HepG2 (cell line): ENCODE data around the gene CIB2. TPM values are rescaled to one million over a fixed set of nuclear protein-coding genes. Genes with fewer than 3 reads are reported as not detected.

Experiments used
- HHEX ChIP-seq: IDR thresholded peaks from 2 replicates; pipeline ENCODE4 v1.6.1; 2016; ENCODE audit warnings: control low read depth
- HOXA5 ChIP-seq: sonication (generic); formaldehyde crosslinking; IDR thresholded peaks from 2 replicates; pipeline ENCODE4 v1.4.0; 2020; ENCODE audit warnings: missing genetic modification reagents
- KLF16 ChIP-seq, 2 experiments: sonication (generic) in 1 of 2; formaldehyde crosslinking in 1 of 2; IDR thresholded peaks; 2 replicates each; pipeline versions ENCODE4 v1.6.1 to v1.8.0; 2016 to 2023; ENCODE audit warnings: missing genetic modification reagents in 2 of 2, missing compliant biosample characterization in 1 of 2
- MED13 ChIP-seq: sonication (generic); formaldehyde crosslinking; IDR thresholded peaks from 2 replicates; pipeline ENCODE4 v1.5.0; 2020; ENCODE audit warnings: missing genetic modification reagents
- MIER2 ChIP-seq: IDR thresholded peaks from 2 replicates; pipeline ENCODE4 v1.6.1; 2016; ENCODE audit warnings: missing biosample characterization, missing genetic modification reagents
- MLLT10 ChIP-seq: sonication (generic); formaldehyde crosslinking; IDR thresholded peaks from 2 replicates; pipeline ENCODE4 v1.4.0; 2020; ENCODE audit warnings: missing genetic modification reagents
- NCOA1 ChIP-seq: sonication (generic); formaldehyde crosslinking; IDR thresholded peaks from 2 replicates; pipeline ENCODE4 v1.9.0; 2021; ENCODE audit warnings: missing genetic modification reagents
- PITX1 ChIP-seq: sonication (generic); formaldehyde crosslinking; IDR thresholded peaks from 2 replicates; pipeline ENCODE4 v1.5.1; 2020; ENCODE audit warnings: mild to moderate bottlenecking, missing genetic modification reagents
- RNF2 ChIP-seq: fragments of 450-650 bp; conservative IDR thresholded peaks from 2 replicates; pipeline ENCODE4 v1.6.1; 2016; ENCODE audit warnings: low read depth
- SSRP1 ChIP-seq: IDR thresholded peaks from 2 replicates; pipeline ENCODE4 v1.6.1; 2016; ENCODE audit warnings: control low read depth
- TCF12 ChIP-seq, 2 experiments: fragments of 450-650 bp in 1 of 2; sonication (generic) in 1 of 2; formaldehyde crosslinking in 1 of 2; IDR thresholded peaks; 2 replicates each; pipeline versions ENCODE4 v1.6.1 to v1.8.0; 2017 to 2022; ENCODE audit warnings: antibody characterized with exemption in 1 of 2, mild to moderate bottlenecking in 1 of 2, missing genetic modification reagents in 1 of 2, moderate library complexity in 1 of 2
- ZBTB7A ChIP-seq: sonication (generic); formaldehyde crosslinking; IDR thresholded peaks from 2 replicates; pipeline ENCODE4 v1.8.0; 2022; ENCODE audit warnings: mild to moderate bottlenecking, missing genetic modification reagents
- ZNF121 ChIP-seq: sonication (generic); formaldehyde crosslinking; IDR thresholded peaks from 2 replicates; pipeline ENCODE4 v1.5.0; 2020; ENCODE audit warnings: mild to moderate bottlenecking, missing genetic modification reagents
- ZNF124 ChIP-seq: sonication (generic); formaldehyde crosslinking; IDR thresholded peaks from 2 replicates; pipeline ENCODE4 v1.4.0; 2020; ENCODE audit warnings: missing genetic modification reagents
- ZNF251 ChIP-seq: sonication (generic); formaldehyde crosslinking; IDR thresholded peaks from 2 replicates; pipeline ENCODE4 v1.9.0; 2021; ENCODE audit warnings: mild to moderate bottlenecking, missing genetic modification reagents
- ZNF3 ChIP-seq: IDR thresholded peaks from 2 replicates; pipeline ENCODE4 v1.7.0; 2017; ENCODE audit warnings: inconsistent platforms
- ZNF747 ChIP-seq: sonication (generic); formaldehyde crosslinking; IDR thresholded peaks from 2 replicates; pipeline ENCODE4 v1.8.1; 2023; ENCODE audit warnings: missing genetic modification reagents, mild to moderate bottlenecking, borderline replicate concordance
- ZSCAN31 ChIP-seq: sonication (generic); formaldehyde crosslinking; IDR thresholded peaks from 2 replicates; pipeline ENCODE4 v1.5.0; 2020; ENCODE audit warnings: low read depth, mild to moderate bottlenecking, missing genetic modification reagents
- polyA plus RNA-seq, 8 experiments: library from polyadenylated mRNA; depleted of rRNA in 3 of 8; stranded (reverse) in 7 of 8; unstranded in 1 of 8; fragments of >200 nt; fragmentation: Illumina TruSeq in 4 of 8; extraction: Trizol in 4 of 8; gene quantifications; 2 replicates each; pipeline versions ENCODE4 v1.2.1 to v1.2.3, GENCODE V29; 2011 to 2016; ENCODE audit warnings: low read depth in 4 of 8, missing spikeins in 1 of 8, mixed read lengths in 1 of 8; ENCODE audit not compliant: insufficient read depth in 1 of 8
- total RNA-seq, 5 experiments: library from RNA; depleted of rRNA; stranded (reverse); fragments of >200 nt; fragmentation: Illumina TruSeq; extraction: Trizol; gene quantifications; 2 replicates each; pipeline ENCODE4 v1.2.3, GENCODE V29; 2016; ENCODE audit warnings: low read depth in 1 of 5
- TF ChIP-seq, protein P1 (sequence below): sonication (generic); formaldehyde crosslinking; IDR thresholded peaks from one replicate; pipeline ENCODE4 v1.5.1; 2020; ENCODE audit warnings: mild to moderate bottlenecking, missing genetic modification reagents; ENCODE audit errors: not compliant biosample characterization
- TF ChIP-seq, protein P2 (sequence below): sonication (generic); formaldehyde crosslinking; IDR thresholded peaks from 2 replicates; pipeline ENCODE4 v1.4.0; 2020; ENCODE audit warnings: missing genetic modification reagents

Gene CIB2
- total and polyA plus RNA-seq, 2 of the 13 experiments (the other 11 are each of a cell fraction or from before 2014, with no cell fraction given) = 1.4 to 1.5 TPM

DNA sequence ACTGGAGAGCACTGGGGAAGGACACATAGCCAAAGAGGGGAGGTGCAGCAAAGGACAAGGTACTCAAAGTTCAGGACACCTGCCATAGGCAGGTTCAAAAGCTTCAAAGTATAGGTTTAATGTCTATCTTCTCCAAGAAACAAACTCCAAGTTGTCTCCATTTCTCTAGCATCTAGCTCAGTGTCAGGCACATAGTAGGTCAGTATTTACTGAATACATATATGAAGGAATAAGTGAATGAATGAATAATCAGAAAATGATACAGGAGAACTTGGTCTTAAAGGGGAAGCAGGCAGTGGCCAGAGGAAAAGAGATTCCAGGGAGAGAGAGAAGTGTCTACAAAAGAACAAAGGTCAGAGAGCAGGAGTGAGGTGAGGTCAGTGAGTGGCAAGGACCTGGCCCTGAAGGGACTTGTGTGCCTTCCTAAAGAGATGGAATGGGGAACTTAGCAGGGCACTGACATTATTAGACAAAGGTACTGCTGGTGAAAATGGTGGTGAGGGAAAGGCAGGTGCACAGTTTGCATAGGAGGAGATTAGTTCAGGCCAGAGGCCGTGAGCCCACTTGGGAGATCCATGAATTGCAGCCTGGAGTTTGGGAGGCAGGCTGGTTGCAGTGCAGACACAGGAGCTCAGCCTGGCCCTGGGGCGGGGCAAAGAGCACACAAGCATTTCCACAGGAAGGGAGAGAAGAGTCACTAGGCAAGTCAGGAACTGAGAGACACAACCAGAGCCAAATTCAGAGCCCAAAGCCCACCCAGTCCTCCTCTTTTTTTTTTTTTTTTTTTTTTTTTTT lies 75.1 kb downstream of the CIB2 start (continued):
- TF ChIP-seq, protein P1, sequence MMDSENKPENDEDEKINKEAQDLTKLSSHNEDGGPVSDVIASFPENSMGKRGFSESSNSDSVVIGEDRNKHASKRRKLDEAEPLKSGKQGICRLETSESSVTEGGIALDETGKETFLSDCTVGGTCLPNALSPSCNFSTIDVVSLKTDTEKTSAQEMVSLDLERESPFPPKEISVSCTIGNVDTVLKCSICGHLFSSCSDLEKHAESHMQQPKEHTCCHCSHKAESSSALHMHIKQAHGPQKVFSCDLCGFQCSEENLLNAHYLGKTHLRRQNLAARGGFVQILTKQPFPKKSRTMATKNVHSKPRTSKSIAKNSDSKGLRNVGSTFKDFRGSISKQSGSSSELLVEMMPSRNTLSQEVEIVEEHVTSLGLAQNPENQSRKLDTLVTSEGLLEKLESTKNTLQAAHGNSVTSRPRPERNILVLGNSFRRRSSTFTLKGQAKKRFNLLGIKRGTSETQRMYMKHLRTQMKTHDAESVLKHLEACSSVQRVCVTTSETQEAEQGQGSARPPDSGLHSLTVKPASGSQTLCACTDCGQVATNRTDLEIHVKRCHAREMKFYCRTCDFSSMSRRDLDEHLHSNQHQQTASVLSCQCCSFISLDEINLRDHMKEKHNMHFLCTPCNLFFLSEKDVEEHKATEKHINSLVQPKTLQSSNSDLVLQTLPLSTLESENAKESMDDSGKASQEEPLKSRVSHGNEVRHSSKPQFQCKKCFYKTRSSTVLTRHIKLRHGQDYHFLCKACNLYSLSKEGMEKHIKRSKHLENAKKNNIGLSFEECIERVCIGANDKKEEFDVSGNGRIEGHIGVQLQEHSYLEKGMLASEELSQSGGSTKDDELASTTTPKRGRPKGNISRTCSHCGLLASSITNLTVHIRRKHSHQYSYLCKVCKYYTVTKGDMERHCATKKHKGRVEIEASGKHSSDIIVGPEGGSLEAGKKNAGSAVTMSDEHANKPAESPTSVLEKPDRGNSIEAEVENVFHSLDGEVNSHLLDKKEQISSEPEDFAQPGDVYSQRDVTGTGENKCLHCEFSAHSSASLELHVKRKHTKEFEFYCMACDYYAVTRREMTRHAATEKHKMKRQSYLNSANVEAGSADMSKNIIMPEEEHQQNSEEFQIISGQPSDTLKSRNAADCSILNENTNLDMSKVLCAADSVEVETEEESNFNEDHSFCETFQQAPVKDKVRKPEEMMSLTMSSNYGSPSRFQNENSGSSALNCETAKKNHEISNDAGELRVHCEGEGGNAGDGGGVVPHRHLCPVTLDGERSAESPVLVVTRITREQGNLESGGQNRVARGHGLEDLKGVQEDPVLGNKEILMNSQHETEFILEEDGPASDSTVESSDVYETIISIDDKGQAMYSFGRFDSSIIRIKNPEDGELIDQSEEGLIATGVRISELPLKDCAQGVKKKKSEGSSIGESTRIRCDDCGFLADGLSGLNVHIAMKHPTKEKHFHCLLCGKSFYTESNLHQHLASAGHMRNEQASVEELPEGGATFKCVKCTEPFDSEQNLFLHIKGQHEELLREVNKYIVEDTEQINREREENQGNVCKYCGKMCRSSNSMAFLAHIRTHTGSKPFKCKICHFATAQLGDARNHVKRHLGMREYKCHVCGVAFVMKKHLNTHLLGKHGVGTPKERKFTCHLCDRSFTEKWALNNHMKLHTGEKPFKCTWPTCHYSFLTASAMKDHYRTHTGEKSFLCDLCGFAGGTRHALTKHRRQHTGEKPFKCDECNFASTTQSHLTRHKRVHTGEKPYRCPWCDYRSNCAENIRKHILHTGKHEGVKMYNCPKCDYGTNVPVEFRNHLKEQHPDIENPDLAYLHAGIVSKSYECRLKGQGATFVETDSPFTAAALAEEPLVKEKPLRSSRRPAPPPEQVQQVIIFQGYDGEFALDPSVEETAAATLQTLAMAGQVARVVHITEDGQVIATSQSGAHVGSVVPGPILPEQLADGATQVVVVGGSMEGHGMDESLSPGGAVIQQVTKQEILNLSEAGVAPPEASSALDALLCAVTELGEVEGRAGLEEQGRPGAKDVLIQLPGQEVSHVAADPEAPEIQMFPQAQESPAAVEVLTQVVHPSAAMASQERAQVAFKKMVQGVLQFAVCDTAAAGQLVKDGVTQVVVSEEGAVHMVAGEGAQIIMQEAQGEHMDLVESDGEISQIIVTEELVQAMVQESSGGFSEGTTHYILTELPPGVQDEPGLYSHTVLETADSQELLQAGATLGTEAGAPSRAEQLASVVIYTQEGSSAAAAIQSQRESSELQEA = no peak
- TF ChIP-seq RNF2 = no peak
- no peak for TF ChIP-seq TCF12 (IDR thresholded peaks at IDR 0.05)
- no peak for TF ChIP-seq TCF12 (CRISPR knock-in tag; IDR thresholded peaks at IDR 0.05)
- TF ChIP-seq ZNF747 = no peak
- TF ChIP-seq ZNF124 (CRISPR knock-in tag) = no peak
- TF ChIP-seq HOXA5 (CRISPR knock-in tag) = no peak
- no peak for TF ChIP-seq ZNF121 (CRISPR knock-in tag)
- TF ChIP-seq PITX1 (CRISPR knock-in tag) = peak; percentile 41
- no peak for TF ChIP-seq NCOA1 (CRISPR knock-in tag)
- no peak for TF ChIP-seq ZBTB7A (CRISPR knock-in tag)
- no peak for TF ChIP-seq MED13 (CRISPR knock-in tag)
- no peak for TF ChIP-seq ZNF251 (CRISPR knock-in tag)
- TF ChIP-seq MLLT10 (CRISPR knock-in tag) = no peak
- no peak for TF ChIP-seq HHEX (CRISPR knock-in tag)
- no peak for TF ChIP-seq SSRP1 (CRISPR knock-in tag)
- TF ChIP-seq, protein P2, sequence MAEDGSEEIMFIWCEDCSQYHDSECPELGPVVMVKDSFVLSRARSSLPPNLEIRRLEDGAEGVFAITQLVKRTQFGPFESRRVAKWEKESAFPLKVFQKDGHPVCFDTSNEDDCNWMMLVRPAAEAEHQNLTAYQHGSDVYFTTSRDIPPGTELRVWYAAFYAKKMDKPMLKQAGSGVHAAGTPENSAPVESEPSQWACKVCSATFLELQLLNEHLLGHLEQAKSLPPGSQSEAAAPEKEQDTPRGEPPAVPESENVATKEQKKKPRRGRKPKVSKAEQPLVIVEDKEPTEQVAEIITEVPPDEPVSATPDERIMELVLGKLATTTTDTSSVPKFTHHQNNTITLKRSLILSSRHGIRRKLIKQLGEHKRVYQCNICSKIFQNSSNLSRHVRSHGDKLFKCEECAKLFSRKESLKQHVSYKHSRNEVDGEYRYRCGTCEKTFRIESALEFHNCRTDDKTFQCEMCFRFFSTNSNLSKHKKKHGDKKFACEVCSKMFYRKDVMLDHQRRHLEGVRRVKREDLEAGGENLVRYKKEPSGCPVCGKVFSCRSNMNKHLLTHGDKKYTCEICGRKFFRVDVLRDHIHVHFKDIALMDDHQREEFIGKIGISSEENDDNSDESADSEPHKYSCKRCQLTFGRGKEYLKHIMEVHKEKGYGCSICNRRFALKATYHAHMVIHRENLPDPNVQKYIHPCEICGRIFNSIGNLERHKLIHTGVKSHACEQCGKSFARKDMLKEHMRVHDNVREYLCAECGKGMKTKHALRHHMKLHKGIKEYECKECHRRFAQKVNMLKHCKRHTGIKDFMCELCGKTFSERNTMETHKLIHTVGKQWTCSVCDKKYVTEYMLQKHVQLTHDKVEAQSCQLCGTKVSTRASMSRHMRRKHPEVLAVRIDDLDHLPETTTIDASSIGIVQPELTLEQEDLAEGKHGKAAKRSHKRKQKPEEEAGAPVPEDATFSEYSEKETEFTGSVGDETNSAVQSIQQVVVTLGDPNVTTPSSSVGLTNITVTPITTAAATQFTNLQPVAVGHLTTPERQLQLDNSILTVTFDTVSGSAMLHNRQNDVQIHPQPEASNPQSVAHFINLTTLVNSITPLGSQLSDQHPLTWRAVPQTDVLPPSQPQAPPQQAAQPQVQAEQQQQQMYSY (CRISPR knock-in tag) = no peak
- no peak for TF ChIP-seq KLF16 (CRISPR knock-in tag; IDR thresholded peaks at IDR 0.05)
- no peak for TF ChIP-seq ZSCAN31 (CRISPR knock-in tag)
- no peak for TF ChIP-seq MIER2
- no peak for TF ChIP-seq ZNF3 (CRISPR knock-in tag)
